GM18861 (cell line): ENCODE measurements around the gene NELFB.
"Not testable (repeated sequence)": the region's sequence is repeated elsewhere in the genome, so short reads cannot be mapped to it uniquely, and the experiment has no call there.

ENCODE experiments used
- ATAC-seq: cut with Tn5 transposase; IDR thresholded peaks from one replicate; pipeline ENCODE4 v1.9.1; 2021; ENCODE audit not compliant: unreplicated experiment

The NELFB gene

DNA sequence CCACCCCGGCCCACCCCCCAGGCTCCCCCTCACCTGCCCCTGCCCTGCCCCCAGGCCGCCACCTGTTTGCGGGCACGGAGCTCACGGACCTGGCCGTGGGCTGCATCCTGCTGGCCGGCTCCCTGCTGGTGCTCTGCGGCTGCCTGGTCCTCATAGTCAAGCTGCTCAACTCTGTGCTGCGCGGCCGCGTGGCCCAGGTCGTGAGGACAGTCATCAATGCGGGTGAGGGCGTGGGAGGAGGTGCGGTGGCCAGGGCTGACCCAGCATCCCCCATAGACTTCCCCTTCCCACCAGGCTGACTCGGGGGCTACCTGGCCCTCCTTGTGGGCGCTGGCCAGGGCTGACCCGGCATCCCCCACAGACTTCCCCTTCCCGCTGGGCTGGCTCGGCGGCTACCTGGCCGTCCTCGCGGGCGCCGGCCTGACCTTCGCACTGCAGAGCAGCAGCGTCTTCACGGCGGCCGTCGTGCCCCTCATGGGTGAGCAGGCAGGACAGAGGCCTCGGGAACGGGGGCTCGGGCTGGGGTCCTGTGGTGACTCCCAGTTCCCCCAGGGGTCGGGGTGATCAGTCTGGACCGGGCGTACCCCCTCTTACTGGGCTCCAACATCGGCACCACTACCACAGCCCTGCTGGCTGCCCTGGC is 21.0 kb upstream of the NELFB start:
- no peak for ATAC-seq

DNA sequence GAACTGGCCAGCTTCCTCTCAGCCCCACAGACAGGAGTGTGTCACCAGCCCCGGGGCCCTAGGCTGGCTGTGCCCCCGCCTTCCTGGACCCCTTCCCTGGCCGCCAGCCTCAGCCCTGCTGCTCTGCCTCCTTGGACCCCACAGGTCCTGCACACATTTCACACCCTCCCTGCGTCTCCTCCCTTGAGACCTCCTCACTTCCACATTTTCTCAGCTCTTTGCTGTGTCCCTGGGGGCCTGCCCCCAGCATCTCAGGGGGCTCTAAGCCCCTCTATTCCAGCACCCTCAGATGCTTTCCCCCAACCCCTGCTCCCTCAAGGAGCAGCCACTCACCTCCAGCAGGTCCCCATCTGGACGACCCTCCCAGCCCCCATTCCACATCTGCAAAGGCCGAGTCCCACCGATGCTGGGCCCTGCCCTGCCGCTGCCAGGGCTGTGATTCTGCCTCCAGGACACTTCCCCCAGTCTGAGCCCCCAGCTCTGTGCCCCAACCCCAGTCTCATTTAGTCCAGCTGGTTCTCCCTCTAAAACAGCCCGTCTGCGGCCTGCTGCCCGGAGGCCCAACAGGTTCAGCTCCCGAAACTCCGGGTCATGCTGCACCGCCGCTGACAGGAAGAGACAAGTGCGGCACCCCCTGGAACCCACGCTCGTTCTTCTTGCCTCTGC is 20.2 kb upstream of the NELFB start:
- ATAC-seq: no peak

GRCh38 chr9:137235424-137236237 is 19.5 kb upstream of the NELFB start:
- no peak for ATAC-seq

DNA sequence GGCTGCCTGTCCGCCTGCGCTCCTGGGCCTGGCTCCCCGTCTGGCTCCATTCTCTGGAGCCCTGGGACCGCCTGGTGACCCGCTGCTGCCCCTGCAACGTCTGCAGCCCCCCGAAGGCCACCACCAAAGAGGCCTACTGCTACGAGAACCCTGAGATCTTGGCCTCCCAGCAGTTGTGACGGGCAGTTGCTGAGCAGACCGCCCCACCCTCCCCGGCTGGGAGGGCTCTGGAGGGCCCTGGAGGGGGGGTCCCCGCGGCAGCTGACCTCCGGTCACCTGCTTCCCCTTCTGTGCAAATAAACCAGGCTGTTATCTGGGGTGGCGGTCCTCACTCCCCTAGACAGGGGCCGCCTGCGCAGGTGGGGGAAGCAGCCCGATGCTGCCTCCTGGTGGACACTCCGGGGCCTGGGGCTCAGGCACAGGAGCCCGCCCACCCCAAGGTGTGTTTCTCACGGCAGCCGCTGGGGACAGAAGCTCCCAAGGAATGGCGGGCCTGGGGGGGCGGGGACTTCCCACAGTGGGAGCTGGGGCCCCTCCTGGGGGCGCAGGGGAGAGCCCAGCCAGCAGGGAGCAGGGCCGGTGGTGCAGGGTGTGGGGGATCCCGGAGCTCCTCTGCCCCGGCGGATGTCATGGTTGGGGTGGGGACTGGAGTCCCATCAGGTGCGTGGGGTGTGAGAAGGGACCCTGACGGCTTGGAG is 18.7 kb upstream of the NELFB start:
- ATAC-seq: no peak

GRCh38 chr9:137236936-137237421 is 18.1 kb upstream of the NELFB start:
- no peak for ATAC-seq

- no peak for ATAC-seq
These were observed 17.1 kb upstream of the NELFB start for GRCh38 chr9:137237759-137238726.

DNA sequence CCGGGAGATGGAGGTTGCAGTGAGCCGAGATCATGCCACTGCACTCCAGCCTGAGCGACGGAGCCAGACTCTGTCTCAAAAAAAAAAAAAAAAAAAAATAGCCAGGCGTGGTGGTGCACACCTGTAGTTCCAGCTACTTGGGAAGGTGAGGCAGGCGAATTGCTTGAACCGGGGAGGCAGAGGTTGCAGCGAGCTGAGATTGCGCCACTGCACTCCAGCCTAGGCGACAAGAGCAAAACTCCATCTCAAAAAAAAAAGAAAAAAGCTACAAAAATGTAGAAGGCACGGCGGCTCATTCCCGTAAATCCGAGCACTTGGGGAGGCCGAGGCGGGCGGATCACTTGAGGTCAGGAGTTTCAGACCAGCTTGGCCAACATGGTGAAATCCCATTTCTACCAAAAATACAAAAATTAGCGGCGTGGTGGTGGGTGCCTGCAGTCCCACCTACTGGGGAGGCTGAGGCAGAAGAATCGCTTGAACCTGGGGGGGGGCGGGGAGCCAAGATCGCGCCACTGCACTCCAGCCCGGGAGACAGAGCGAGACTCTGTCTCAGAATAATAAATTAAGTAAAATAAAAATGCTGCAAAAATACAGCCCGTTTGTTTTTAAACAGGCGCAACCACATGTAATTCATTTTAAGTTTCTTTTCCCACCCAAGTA is 15.5 kb upstream of the NELFB start:
- ATAC-seq: not testable (repeated sequence)

- peak; percentile 12 for ATAC-seq
These were observed 14.7 kb upstream of the NELFB start for GRCh38 chr9:137240318-137240840.

- ATAC-seq: peak; percentile 68
These were observed 14.2 kb upstream of the NELFB start, which contains the start of gene TUBB4B for GRCh38 chr9:137240841-137241489. Gene TUBB4B, plus strand, starts transcription at chr9:137241287. Its CDS starts 74 bp downstream, at chr9:137241361.

GRCh38 chr9:137241490-137242268 is 13.4 kb upstream of the NELFB start:
- peak; percentile 1 for ATAC-seq

GRCh38 chr9:137242269-137243203 is 12.6 kb upstream of the NELFB start:
- ATAC-seq: no peak

- ATAC-seq: not testable (repeated sequence)
These were observed 11.9 kb upstream of the NELFB start for GRCh38 chr9:137243266-137243625.

DNA sequence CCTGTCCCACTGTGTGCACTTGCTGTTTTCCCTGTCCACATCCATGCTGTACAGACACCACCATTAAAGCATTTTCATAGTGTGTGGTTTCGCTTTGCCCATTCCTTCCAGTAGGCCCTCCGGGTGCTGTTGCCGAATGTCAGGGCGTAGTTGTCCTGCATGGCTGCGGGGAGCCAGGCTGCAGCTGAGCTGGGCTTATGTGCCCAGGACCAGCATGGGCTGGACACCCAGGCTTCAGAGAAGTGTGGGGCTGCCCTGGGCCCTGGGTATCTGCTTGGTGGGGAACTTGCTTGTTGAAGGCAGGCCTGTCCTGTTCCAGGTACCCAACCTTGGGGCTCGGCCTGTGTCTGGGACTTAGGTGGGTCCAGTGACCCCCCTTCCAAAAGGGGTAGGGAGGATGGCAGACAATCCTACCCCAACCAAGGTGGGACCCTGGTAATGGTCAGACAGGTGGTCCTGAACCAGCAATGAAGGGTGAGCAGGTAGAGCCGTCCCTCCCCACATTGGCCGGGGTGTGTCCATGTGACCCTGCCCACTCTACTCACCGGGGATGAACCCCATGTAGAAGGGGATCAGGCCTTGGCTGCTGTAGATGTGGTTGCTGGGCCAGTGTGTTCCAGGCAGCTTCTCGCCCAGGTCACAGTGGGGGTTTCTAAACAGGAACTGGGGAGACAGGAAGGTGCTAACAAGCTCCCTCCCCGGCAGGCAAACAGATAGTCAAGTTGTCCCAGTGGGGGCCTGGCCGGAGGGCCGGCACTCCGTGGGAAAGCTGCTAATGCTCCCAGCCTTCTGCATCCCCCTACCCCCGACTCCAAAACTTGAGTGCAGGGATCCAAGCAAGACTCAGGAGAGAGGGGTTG is 11.3 kb upstream of the NELFB start:
- no peak for ATAC-seq

GRCh38 chr9:137244486-137245449 is 10.4 kb upstream of the NELFB start:
- no peak for ATAC-seq
